IMR-90 (cell line): ENCODE data around the gene SLC22A16. TPM values are rescaled to one million over a fixed set of nuclear protein-coding genes. Genes with fewer than 3 reads are reported as not detected.

Experiments
- ATAC-seq: fragments of 200-7000 bp; cut with Tn5 transposase; 2 replicates; pipeline ENCODE4 v1.9.1; 2020; ENCODE audit warnings: low read depth, mild to moderate bottlenecking, moderate library complexity
- BruUV-seq: library from RNA; stranded (reverse); fragments of 400-500 nt; replicated peaks from 2 replicates; lab custom pipeline; 2021; lab: Mats Ljungman, UMichigan
- CTCF ChIA-PET: fragments of 300-600 bp; formaldehyde crosslinking; extraction: SDS; loops from one replicate; lab custom pipeline; 2021; ENCODE audit warnings: antibody characterized with exemption; lab: Yijun Ruan, JAX
- POLR2A ChIA-PET: fragments of 300-600 bp; sonication (Branson Sonifier 250); formaldehyde crosslinking; loops from one replicate; lab custom pipeline; 2022; ENCODE audit warnings: antibody characterized with exemption; ENCODE audit not compliant: unreplicated experiment; lab: Charles Lee
- DNase-seq: peaks from one replicate; pipeline ENCODE4 v3.0.0; 2013
- H2AFZ ChIP-seq: replicated peaks from 2 replicates; pipeline ENCODE3; 2013; ENCODE audit warnings: low read length, mild to moderate bottlenecking; ENCODE audit not compliant: poor library complexity
- H2AK5ac ChIP-seq: 2 replicates; pipeline ENCODE4 v1.6.1; 2013; ENCODE audit warnings: low read depth, low read length, inconsistent platforms
- H2AK9ac ChIP-seq: replicated peaks from 2 replicates; pipeline ENCODE3; 2013; ENCODE audit warnings: mild to moderate bottlenecking, low read depth, low read length, moderate library complexity; ENCODE audit not compliant: poor library complexity
- H2BK120ac ChIP-seq: 2 replicates; pipeline ENCODE4 v1.6.1; 2013; ENCODE audit warnings: low read depth, low read length, inconsistent platforms
- H2BK15ac ChIP-seq: 3 replicates; pipeline ENCODE4 v1.6.1; 2013; ENCODE audit warnings: low read depth, low read length, inconsistent platforms
- H2BK20ac ChIP-seq: 2 replicates; pipeline ENCODE4 v1.6.1; 2013; ENCODE audit warnings: low read depth, mild to moderate bottlenecking, inconsistent platforms, low read length, moderate library complexity
- H2BK5ac ChIP-seq: 2 replicates; pipeline ENCODE4 v1.6.1; 2013; ENCODE audit warnings: mild to moderate bottlenecking, low read depth, low read length, inconsistent platforms; ENCODE audit not compliant: poor library complexity, severe bottlenecking
- H3K14ac ChIP-seq: replicated peaks from 2 replicates; pipeline ENCODE4 v1.6.1; 2013; ENCODE audit warnings: low read depth, low read length, inconsistent platforms
- H3K18ac ChIP-seq: 2 replicates; pipeline ENCODE4 v1.6.1; 2013; ENCODE audit warnings: low read depth, low read length, control low read depth
- H3K23ac ChIP-seq: 2 replicates; pipeline ENCODE4 v1.6.1; 2013; ENCODE audit warnings: low read depth, low read length, inconsistent platforms
- H3K27ac ChIP-seq: 2 replicates; pipeline ENCODE4 v1.5.1; 2013; ENCODE audit warnings: mild to moderate bottlenecking, control low read depth, low read length; ENCODE audit not compliant: insufficient read depth
- H3K27me3 ChIP-seq: 2 replicates; pipeline ENCODE4 v1.6.1; 2013; ENCODE audit warnings: low read length; ENCODE audit not compliant: control insufficient read depth, insufficient read depth
- H3K36me3 ChIP-seq: 2 replicates; pipeline ENCODE4 v1.6.1; 2013; ENCODE audit warnings: low read length, mixed read lengths; ENCODE audit not compliant: control insufficient read depth, insufficient read depth
- H3K4ac ChIP-seq: 2 replicates; pipeline ENCODE4 v1.6.1; 2013; ENCODE audit warnings: low read depth, low read length, inconsistent platforms
- H3K4me1 ChIP-seq: 2 replicates; pipeline ENCODE4 v1.6.1; 2013; ENCODE audit warnings: low read length, mixed read lengths; ENCODE audit not compliant: control insufficient read depth, insufficient read depth
- H3K4me2 ChIP-seq: 2 replicates; pipeline ENCODE4 v1.6.1; 2013; ENCODE audit warnings: low read depth, mild to moderate bottlenecking, control low read depth, low read length, moderate library complexity
- H3K4me3 ChIP-seq: 2 replicates; pipeline ENCODE4 v1.5.1; 2013; ENCODE audit warnings: low read depth, mild to moderate bottlenecking, control low read depth, low read length, moderate library complexity; ENCODE audit not compliant: insufficient read depth
- H3K56ac ChIP-seq: 2 replicates; pipeline ENCODE4 v1.6.1; 2013; ENCODE audit warnings: low read length, inconsistent platforms; ENCODE audit not compliant: insufficient read depth; ENCODE audit errors: extremely low read depth
- H3K79me1 ChIP-seq, 2 experiments: 2 replicates each; pipeline ENCODE4 v1.6.1; 2013; ENCODE audit warnings: low read length in 2 of 2, inconsistent platforms in 1 of 2, low read depth in 1 of 2
- H3K9ac ChIP-seq: 2 replicates; pipeline ENCODE4 v1.6.1; 2013; ENCODE audit warnings: low read depth, low read length, control low read depth
- H3K9me1 ChIP-seq: 2 replicates; pipeline ENCODE4 v1.6.1; 2013; ENCODE audit warnings: low read length, inconsistent platforms; ENCODE audit not compliant: insufficient read depth
- H3K9me3 ChIP-seq: 2 replicates; pipeline ENCODE4 v1.6.1; 2013; ENCODE audit warnings: low read length; ENCODE audit not compliant: control insufficient read depth, insufficient read depth
- H4K20me1 ChIP-seq: 2 replicates; pipeline ENCODE4 v1.6.1; 2013; ENCODE audit warnings: low read length, inconsistent platforms; ENCODE audit not compliant: insufficient read depth
- H4K5ac ChIP-seq: 2 replicates; pipeline ENCODE4 v1.6.1; 2013; ENCODE audit warnings: mild to moderate bottlenecking, low read depth, low read length, control low read depth
- H4K8ac ChIP-seq, 2 experiments: 2 replicates each; pipeline ENCODE4 v1.6.1; 2013; ENCODE audit warnings: low read depth in 2 of 2, low read length in 2 of 2, control low read depth in 1 of 2, inconsistent platforms in 1 of 2
- H4K91ac ChIP-seq: 2 replicates; pipeline ENCODE4 v1.6.1; 2013; ENCODE audit warnings: low read depth, low read length, inconsistent platforms; ENCODE audit not compliant: insufficient read depth
- BHLHE40 ChIP-seq: fragments of 150-350 bp; IDR thresholded peaks from 2 replicates; pipeline ENCODE4 v1.6.1; 2016; ENCODE audit warnings: mild to moderate bottlenecking, low read depth, low read length
- CEBPB ChIP-seq: IDR thresholded peaks from 2 replicates; pipeline ENCODE4 v1.6.1; 2012; ENCODE audit warnings: low read depth, low read length, improper control_type of control experiment
- CHD1 ChIP-seq: IDR thresholded peaks from 2 replicates; pipeline ENCODE4 v1.6.1; 2012; ENCODE audit warnings: low read depth, low read length, improper control_type of control experiment
- FOS ChIP-seq: fragments of 150-350 bp; IDR thresholded peaks from 2 replicates; pipeline ENCODE4 v1.6.1; 2016; ENCODE audit warnings: low read depth, low read length
- MAFK ChIP-seq: IDR thresholded peaks from 2 replicates; pipeline ENCODE4 v1.6.1; 2012; ENCODE audit warnings: low read depth, low read length, improper control_type of control experiment
- MXI1 ChIP-seq: IDR thresholded peaks from 2 replicates; pipeline ENCODE4 v1.6.1; 2012; ENCODE audit warnings: low read depth, mild to moderate bottlenecking, low read length, moderate library complexity, borderline replicate concordance
- NFE2L2 ChIP-seq: fragments of 150-350 bp; IDR thresholded peaks from 2 replicates; pipeline ENCODE4 v1.6.1; 2016; ENCODE audit warnings: low read depth, mild to moderate bottlenecking, low read length
- RAD21 ChIP-seq: IDR thresholded peaks from 2 replicates; pipeline ENCODE4 v1.6.1; 2012; ENCODE audit warnings: low read length, improper control_type of control experiment
- RCOR1 ChIP-seq: IDR thresholded peaks from 2 replicates; pipeline ENCODE4 v1.6.1; 2012; ENCODE audit warnings: mild to moderate bottlenecking, low read length, improper control_type of control experiment; ENCODE audit not compliant: insufficient replicate concordance
- RFX5 ChIP-seq: IDR thresholded peaks from 2 replicates; pipeline ENCODE4 v1.8.0; 2012; ENCODE audit warnings: low read depth, mild to moderate bottlenecking, low read length, moderate library complexity
- SMC3 ChIP-seq: fragments of 150-350 bp; IDR thresholded peaks from 2 replicates; pipeline ENCODE4 v1.6.1; 2016; ENCODE audit warnings: low read depth, mild to moderate bottlenecking, antibody characterized with exemption, low read length, moderate library complexity
- WGBS, 2 experiments: methylation state at CpG; one replicate each; pipeline versions ENCODE4 v1.1.5 to v1.1.7; 2013; ENCODE audit warnings: missing lambda C conversion rate in 2 of 2; ENCODE audit not compliant: insufficient read length in 1 of 2; ENCODE audit errors: extremely low coverage in 2 of 2; 5-methylcytosine and 5-hydroxymethylcytosine counted together
- dilution Hi-C: fragments of 300-500 bp; cut with HindIII; formaldehyde crosslinking; loops from one replicate; pipeline ENCODE4 v1.14.3; 2018; ENCODE audit warnings: low sequenced_read_pairs; ENCODE audit not compliant: unreplicated experiment
- in situ Hi-C: fragments of 300-500 bp; cut with MboI; formaldehyde crosslinking; loops from 3 replicates; pipeline ENCODE4 v1.14.3; 2019; ENCODE audit warnings: low sequenced_read_pairs, inconsistent platforms, mixed read lengths
- intact Hi-C: fragments of 100-400 bp; cut with micrococcal nuclease; formaldehyde crosslinking; loops from 2 replicates; pipeline ENCODE4 v1.10.0; 2022
- polyA plus RNA-seq, 3 experiments: library from polyadenylated mRNA; depleted of rRNA; stranded (reverse); fragments of >200 nt; gene quantifications; 2 replicates each; pipeline ENCODE4 v1.2.3, GENCODE V29; 2012; ENCODE audit warnings: low replicate concordance in 1 of 3
- total RNA-seq: library from RNA; depleted of rRNA; stranded (reverse); fragments of >200 nt; gene quantifications from 2 replicates; pipeline ENCODE4 v1.2.3, GENCODE V29; 2012

Gene SLC22A16
- total and polyA plus RNA-seq, 2 of the 4 experiments (the other 2 are of a cell fraction) = not detected

DNA sequence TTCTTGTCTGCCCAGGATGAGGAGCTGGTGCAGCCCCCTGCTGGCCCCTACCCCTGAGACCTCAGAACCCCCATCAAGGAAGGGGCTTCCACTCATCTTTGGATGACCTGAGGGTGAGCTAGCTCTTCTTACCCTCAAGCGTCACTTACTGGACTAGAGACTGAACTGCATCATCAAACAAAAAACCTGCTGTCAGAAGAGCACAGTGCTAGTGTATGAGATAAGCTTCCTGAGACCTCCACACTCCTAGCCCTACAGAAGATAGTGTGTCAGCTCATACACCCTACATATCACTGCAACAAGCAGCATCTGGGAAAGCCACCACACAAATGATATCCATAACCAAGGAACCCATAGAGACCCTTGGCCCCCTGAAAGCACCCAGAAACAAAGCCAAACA, 15.0 kb downstream of the SLC22A16 start:
- CTCF ChIA-PET = no interaction called here
- TF ChIP-seq NFE2L2 (no peak), RCOR1 (no peak), CEBPB (no peak), MXI1 (no peak), RAD21 (no peak), BHLHE40 (no peak), CHD1 (no peak), FOS (no peak), MAFK (no peak), RFX5 (no peak), SMC3 (no peak)
- intact Hi-C loops = no loop called here

More for the DNA sequence above, 15.0 kb downstream of the SLC22A16 start:
- WGBS, 2 experiments = no CpG with 5 or more reads among the region's 1 CpG
- peaks cover 4% of the 10 kb centered on the region for H3K27me3 ChIP-seq
- H2BK20ac ChIP-seq = no peak overlapping the region
- H4K91ac ChIP-seq = no peak overlapping the region
- H3K4me3 ChIP-seq = no peak overlapping the region
- H3K4me2 ChIP-seq = no peak overlapping the region
- no peaks in the 10 kb centered on the region for H3K79me1 ChIP-seq
- POLR2A ChIA-PET = no interaction called here
- dilution Hi-C loops = no loop called here
- no peak overlapping the region for H3K9ac ChIP-seq
- no peak overlapping the region for H2AK9ac ChIP-seq
- H3K56ac ChIP-seq = no peak overlapping the region
- H2AK5ac ChIP-seq = no peak overlapping the region
- H3K36me3 ChIP-seq = no peaks in the 10 kb centered on the region
- no peak for ATAC-seq
- H3K18ac ChIP-seq = no peak overlapping the region
- no peak overlapping the region for H2BK15ac ChIP-seq
- no peak overlapping the region for H2AFZ ChIP-seq
- H3K4me1 ChIP-seq = no peaks in the 10 kb centered on the region
- no peak overlapping the region for H2BK5ac ChIP-seq
- H3K14ac ChIP-seq = no peak overlapping the region
- no peak overlapping the region for H3K23ac ChIP-seq
- no TSS peak for BruUV-seq
- H3K9me1 ChIP-seq = no peaks in the 10 kb centered on the region
- in situ Hi-C loops = no loop called here
- H3K4ac ChIP-seq = no peak overlapping the region
- DNase-seq = no peak
- no peak overlapping the region for H2BK120ac ChIP-seq
- no peak overlapping the region for H4K8ac ChIP-seq
- H4K20me1 ChIP-seq = no peaks in the 10 kb centered on the region
- no peak overlapping the region for H4K5ac ChIP-seq
- H3K9me3 ChIP-seq = no peaks in the 10 kb centered on the region
- no peak overlapping the region for H3K27ac ChIP-seq
